Pancreas (tissue), 10 donors: ENCODE data around the gene HDAC4. TPM values are rescaled to one million over a fixed set of nuclear protein-coding genes. Genes with fewer than 3 reads are reported as not detected.

Source experiments
- ATAC-seq, 4 donors: fragments of 200-7000 bp; cut with Tn5 transposase; one replicate each; pipeline versions ENCODE4 v1.8.0 to v1.9.1; 2020; ENCODE audit warnings: mild to moderate bottlenecking in 4 of 4, moderate library complexity in 4 of 4
- DNase-seq, 6 donors: peaks; one replicate each; pipeline ENCODE4 v3.0.0-alpha.2; 2020
- FAIRE-seq: peaks from 2 replicates; lab custom pipeline; 2012; peaks lifted over from hg19 to GRCh38; lab: Jason Lieb, UNC
- H3K27ac ChIP-seq, 4 donors: fragments of 200-600 bp; sonication (generic); 1 replicate in 3 of 4; 2 replicates in 1 of 4; pipeline versions ENCODE4 v1.5.0 to v1.8.0; 2020
- H3K27me3 ChIP-seq, 4 donors: fragments of 200-600 bp; one replicate each; pipeline ENCODE4 v1.8.0; 2021
- H3K36me3 ChIP-seq, 3 donors: fragments of 200-600 bp; sonication (generic) in 1 of 3; one replicate each; pipeline versions ENCODE4 v1.5.0 to v1.8.0; 2020 to 2021
- H3K4me1 ChIP-seq, 3 donors: fragments of 200-600 bp; one replicate each; pipeline ENCODE4 v1.8.0; 2021
- H3K4me3 ChIP-seq, 4 donors: fragments of 200-600 bp; sonication (generic) in 2 of 4; one replicate each; pipeline versions ENCODE4 v1.5.0 to v1.8.0; 2020 to 2021
- H3K9me3 ChIP-seq, 4 donors: fragments of 200-600 bp; one replicate each; pipeline ENCODE4 v1.8.0; 2021
- WGBS, 2 donors: extraction: QIAGEN DNeasy Blood & Tissue Kit; methylation state at CpG; one replicate each; pipeline ENCODE4 v1.1.7; 2013; 5-methylcytosine and 5-hydroxymethylcytosine counted together
- intact Hi-C, 3 donors: fragments of 100-400 bp; cut with DNase I; formaldehyde crosslinking; loops; one replicate each; pipeline versions ENCODE4 v1.11.1 to v1.14.2; 2022
- polyA plus RNA-seq, 2 donors: library from polyadenylated mRNA; stranded (reverse); fragments of 200-250 nt; gene quantifications; one replicate each; pipeline ENCODE4 v1.2.3, GENCODE V29; 2013
- total RNA-seq, 6 donors: library from RNA; stranded (reverse); fragmentation: NEBNext Ultra II Directional in 4 of 6; extraction: Animal tissue kit (Norgen Biotek cat#: 25700) in 4 of 6; gene quantifications; one replicate each; pipeline versions ENCODE4 v1.2.1 to v1.2.4, GENCODE V29; 2021 to 2023
- TF ChIP-seq, protein P1 (sequence below), 4 donors: fragments of 200-600 bp; sonication (generic) in 3 of 4; IDR thresholded peaks; one replicate each; pipeline versions ENCODE4 v1.5.0 to v1.8.0; 2021; ENCODE audit warnings: antibody characterized with exemption in 4 of 4
- donor health status: healthy with polysubstance abuse.
- donor health status: DM: no; HTN: no; CAD: no; lungs with moderate emphysema.
- donor health status: DM: no; HTN: no; CAD: no.
- donor health status: control.
- donor health status: control.
- donor health status: Bipolar disorder and iron deficiency.
- donor health status: DM: yes; HTN: yes; CAD: no.
- donor health status: DM: no; HTN: no; CAD: no.
- donor health status: DM: no; HTN: no; CAD: no.
- donor health status: DM: yes; HTN: yes; CAD: no.

The HDAC4 gene
- total and polyA plus RNA-seq, 8 donors: 8.2 to 31.8 (median 16.6) TPM

DNA sequence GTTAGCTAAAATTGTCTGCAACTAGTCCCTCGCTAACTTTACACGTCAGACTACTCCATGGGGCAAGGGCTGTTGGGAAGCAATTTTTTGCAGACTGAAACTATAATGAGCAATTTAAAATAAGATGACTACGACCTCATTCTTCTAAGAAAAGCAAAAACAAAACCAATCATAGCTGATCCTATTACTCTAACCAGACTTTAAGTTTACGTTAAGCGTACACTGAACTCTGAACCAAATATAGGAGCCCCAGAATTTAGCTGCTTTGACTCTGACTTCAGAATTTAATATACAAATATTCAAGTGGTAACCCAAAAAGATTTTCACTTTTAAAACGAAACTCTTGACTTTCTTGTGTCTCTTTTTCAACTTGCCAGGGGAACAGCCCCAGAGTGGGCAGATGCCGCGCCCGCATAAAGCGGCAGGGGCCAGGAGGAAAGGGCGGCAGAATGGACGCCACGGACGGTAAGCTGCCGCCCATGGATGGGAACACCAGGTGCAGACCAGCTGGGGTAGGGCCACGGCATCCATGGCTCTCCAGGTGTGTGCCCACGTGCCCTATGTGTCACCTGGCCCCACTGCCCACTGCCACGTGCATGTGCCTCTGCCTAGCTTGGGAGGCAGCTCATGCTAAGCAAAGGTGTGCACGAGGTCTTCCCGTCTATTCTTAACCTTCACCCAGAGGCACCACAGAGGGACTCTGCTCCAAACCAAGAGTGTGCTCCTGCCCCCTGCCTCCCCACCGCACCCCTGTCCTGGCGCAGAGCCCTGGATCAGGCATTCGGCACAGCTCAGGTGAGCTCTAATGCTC lies 217.6 kb downstream of the HDAC4 start:
- Histone ChIP-seq H3K4me3 (no peak overlapping the region), H3K27me3 (no peaks in the 10 kb centered on the region), H3K27ac (no peak overlapping the region), H3K36me3 (peaks cover 0 to 1% (median 0%) of the 10 kb centered on the region in 3 donors), H3K9me3 (no peaks in the 10 kb centered on the region), H3K4me1 (no peaks in the 10 kb centered on the region)
- DNase-seq: peak in 3 of 6 donors; percentile 7 to 50 (median 41)
- intact Hi-C loops: no loop called here
- 92% methylated on average over 23 of the region's 23 CpGs for WGBS, 2 donors
- FAIRE-seq: no peak
- ATAC-seq: no peak
- TF ChIP-seq, protein P1, sequence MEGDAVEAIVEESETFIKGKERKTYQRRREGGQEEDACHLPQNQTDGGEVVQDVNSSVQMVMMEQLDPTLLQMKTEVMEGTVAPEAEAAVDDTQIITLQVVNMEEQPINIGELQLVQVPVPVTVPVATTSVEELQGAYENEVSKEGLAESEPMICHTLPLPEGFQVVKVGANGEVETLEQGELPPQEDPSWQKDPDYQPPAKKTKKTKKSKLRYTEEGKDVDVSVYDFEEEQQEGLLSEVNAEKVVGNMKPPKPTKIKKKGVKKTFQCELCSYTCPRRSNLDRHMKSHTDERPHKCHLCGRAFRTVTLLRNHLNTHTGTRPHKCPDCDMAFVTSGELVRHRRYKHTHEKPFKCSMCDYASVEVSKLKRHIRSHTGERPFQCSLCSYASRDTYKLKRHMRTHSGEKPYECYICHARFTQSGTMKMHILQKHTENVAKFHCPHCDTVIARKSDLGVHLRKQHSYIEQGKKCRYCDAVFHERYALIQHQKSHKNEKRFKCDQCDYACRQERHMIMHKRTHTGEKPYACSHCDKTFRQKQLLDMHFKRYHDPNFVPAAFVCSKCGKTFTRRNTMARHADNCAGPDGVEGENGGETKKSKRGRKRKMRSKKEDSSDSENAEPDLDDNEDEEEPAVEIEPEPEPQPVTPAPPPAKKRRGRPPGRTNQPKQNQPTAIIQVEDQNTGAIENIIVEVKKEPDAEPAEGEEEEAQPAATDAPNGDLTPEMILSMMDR (IDR thresholded peaks at IDR 0.05): no peak

DNA sequence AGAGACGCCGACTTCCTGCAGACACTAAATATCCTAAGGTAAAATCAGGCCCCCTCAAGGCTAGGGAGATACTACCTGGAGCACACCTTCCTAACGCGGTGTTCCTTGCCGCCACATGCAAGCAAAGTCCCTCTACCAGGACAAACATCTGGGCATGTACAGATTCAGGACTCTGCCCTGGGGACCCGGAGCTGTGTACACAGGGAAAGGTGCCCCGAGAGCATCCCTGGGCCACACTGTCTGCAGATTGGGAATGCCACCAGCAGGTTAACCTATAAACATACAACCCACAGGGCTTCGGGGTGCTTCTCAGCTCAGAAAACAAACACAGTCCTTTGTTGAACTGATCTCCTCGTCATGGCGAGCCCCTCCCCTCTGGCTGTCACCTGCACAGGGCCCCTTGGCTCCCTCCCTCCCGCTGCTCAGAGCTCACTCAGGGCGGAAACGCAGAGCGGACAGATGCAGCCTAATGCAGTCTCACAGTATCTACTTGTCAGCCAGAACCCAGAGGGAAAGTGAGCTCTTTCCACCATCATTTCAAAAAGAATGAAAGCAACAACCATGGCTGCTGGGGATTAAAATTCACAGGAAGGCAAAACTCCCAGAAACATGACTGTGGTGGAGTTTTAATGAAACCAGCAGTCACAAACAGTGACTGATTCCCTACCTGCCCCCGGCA lies 218.8 kb downstream of the HDAC4 start:
- H3K27ac ChIP-seq: no peak overlapping the region
- no peaks in the 10 kb centered on the region for H3K36me3 ChIP-seq
- no peaks in the 10 kb centered on the region for H3K4me1 ChIP-seq
- WGBS, 2 donors: 78 to 82% methylated on average over 15 of the region's 15 CpGs
- TF ChIP-seq, protein P1 (IDR thresholded peaks at IDR 0.05): no peak
- H3K4me3 ChIP-seq: no peak overlapping the region
- no peaks in the 10 kb centered on the region for H3K9me3 ChIP-seq
- DNase-seq (peak in 3 of 6 donors; percentile 9 to 49 (median 22)), ATAC-seq (peak in 2 of 4 donors; percentile 75 to 81), FAIRE-seq (no peak)
- intact Hi-C loops: no loop called here
- no peaks in the 10 kb centered on the region for H3K27me3 ChIP-seq

DNA sequence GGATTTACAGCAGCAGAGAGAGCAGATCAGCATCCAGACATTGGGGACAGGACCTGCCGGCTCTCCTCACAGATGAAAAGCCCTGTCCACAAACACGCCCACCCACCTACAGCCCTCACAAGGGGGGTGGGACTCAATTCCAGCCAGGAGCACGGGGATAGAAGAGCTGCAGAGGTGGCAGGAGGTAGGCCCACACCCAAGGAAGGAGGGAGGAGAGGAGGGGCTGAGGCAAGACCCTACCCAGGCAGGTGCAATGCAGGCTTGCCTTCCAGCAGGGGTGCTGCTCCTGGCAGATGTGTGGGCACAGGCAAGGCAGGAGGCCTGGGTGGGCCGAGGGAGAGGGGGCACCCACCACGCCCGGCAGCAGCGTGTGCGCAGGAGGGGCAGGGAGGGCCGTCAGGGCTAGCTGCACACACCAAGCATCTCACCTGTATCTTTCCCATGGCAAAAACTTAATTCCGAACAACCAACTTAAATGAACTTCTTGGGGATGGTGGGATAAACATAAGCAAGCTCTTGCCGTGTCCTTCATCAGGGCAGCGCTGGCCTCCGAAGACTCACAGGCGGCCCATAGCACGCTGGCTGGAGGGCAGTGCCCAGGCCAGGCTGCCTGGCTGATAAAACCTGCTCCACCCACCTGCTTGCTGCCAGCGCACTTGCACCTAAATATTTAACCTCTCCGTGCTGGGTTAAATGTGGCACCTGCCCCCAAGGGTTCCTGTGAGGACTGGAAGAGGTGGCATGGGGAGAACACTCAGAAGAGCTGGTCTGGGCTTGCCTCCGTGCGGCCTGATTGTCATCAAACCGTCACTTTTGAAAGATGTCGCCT lies 219.5 kb downstream of the HDAC4 start:
- no peaks in the 10 kb centered on the region for H3K9me3 ChIP-seq
- DNase-seq (peak in 4 of 6 donors; percentile 10 to 40 (median 24)), FAIRE-seq (no peak), ATAC-seq (peak in 2 of 4 donors; percentile 15 to 18)
- intact Hi-C loops: no loop called here
- 87% methylated on average over 21 of the region's 21 CpGs for WGBS, 2 donors
- TF ChIP-seq, protein P1 (IDR thresholded peaks at IDR 0.05): no peak
- H3K27me3 ChIP-seq: no peaks in the 10 kb centered on the region
- H3K4me3 ChIP-seq: no peak overlapping the region
- no peak overlapping the region for H3K27ac ChIP-seq
- no peaks in the 10 kb centered on the region for H3K36me3 ChIP-seq
- H3K4me1 ChIP-seq: no peaks in the 10 kb centered on the region

DNA sequence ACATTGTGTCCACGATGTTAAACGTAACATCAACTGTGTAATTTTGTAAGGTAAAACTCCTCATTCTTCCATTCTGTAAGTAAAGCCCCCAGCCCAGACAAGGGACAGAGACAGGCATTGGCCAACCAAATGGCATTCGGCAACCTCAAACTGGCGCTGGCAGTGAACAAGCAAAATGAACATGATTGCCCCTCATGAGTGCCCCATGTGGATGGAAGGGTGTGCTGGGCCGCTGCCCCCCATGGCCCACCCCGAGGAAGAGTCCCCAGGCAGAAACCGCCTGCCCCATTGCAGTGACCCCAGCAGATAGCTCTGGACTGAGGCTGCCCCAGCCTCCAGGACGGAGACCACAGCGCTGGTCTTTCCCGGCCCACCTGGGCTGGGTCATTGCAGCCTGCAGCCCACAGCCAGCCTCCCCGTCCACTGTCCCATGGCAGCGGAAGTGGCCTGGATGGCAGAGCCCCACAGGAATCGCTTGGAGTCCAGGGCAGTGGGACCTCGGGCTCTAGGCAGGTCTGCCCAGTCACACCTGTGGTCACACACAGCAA lies 220.2 kb downstream of the HDAC4 start:
- FAIRE-seq (no peak), ATAC-seq (no peak), DNase-seq (peak in 4 of 6 donors; percentile 5 to 47 (median 20))
- no peak overlapping the region for H3K4me3 ChIP-seq
- 97 to 98% methylated on average over 14 of the region's 14 CpGs for WGBS, 2 donors
- intact Hi-C loops: no loop called here
- TF ChIP-seq, protein P1 (IDR thresholded peaks at IDR 0.05): no peak
- H3K36me3 ChIP-seq: no peaks in the 10 kb centered on the region
- no peaks in the 10 kb centered on the region for H3K9me3 ChIP-seq
- H3K27ac ChIP-seq: no peak overlapping the region
- no peaks in the 10 kb centered on the region for H3K4me1 ChIP-seq
- H3K27me3 ChIP-seq: no peaks in the 10 kb centered on the region
